Omental fat pad (tissue), 4 donors: ENCODE data around the gene ADAMTS17. TPM values are rescaled to one million over a fixed set of nuclear protein-coding genes. Genes with fewer than 3 reads are reported as not detected.

ENCODE experiments used
- ATAC-seq: fragments of 150-250 bp; one replicate; pipeline ENCODE4 v1.9.1; 2016; ENCODE audit warnings: mild to moderate bottlenecking, moderate library complexity; ENCODE audit not compliant: low FRiP score
- DNase-seq: peaks from one replicate; pipeline ENCODE4 v3.0.0-alpha.2; 2019; ENCODE audit warnings: low spot score
- total RNA-seq, 4 donors: library from RNA; depleted of rRNA; stranded (reverse); fragments of >200 nt; gene quantifications; one replicate each; pipeline ENCODE4 v1.1.0, GENCODE V29; 2016
- TF ChIP-seq, protein P1 (sequence below), 3 donors: fragments of 450-650 bp; IDR thresholded peaks; one replicate each; pipeline ENCODE4 v1.5.1; 2016 to 2017; ENCODE audit warnings: antibody characterized with exemption in 3 of 3, mild to moderate bottlenecking in 3 of 3, moderate library complexity in 2 of 3

The ADAMTS17 gene
- total RNA-seq, 4 donors from 2014 or later, result 1.6 to 10.7 (median 5.7) TPM

DNA sequence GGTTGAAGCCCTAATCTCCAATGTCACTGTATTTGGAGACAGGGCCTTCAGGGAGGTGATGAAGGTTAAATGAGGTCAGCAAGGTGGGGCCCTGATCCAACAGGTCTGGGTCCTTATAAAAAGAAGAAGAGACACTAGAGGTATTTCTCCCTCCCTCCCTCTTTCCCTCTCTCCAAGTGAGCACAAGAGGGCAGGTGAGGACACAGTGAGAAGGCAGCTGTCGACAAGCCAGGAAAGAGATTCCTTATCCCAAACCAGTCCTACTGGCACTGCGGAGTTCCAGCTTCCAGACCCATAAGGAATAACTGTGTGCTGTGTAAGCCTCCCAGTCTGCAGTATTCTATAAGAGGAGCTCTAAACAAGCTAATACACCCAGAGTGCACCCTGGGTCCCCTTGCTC, 134.7 kb downstream of the ADAMTS17 start:
- TF ChIP-seq, protein P1, sequence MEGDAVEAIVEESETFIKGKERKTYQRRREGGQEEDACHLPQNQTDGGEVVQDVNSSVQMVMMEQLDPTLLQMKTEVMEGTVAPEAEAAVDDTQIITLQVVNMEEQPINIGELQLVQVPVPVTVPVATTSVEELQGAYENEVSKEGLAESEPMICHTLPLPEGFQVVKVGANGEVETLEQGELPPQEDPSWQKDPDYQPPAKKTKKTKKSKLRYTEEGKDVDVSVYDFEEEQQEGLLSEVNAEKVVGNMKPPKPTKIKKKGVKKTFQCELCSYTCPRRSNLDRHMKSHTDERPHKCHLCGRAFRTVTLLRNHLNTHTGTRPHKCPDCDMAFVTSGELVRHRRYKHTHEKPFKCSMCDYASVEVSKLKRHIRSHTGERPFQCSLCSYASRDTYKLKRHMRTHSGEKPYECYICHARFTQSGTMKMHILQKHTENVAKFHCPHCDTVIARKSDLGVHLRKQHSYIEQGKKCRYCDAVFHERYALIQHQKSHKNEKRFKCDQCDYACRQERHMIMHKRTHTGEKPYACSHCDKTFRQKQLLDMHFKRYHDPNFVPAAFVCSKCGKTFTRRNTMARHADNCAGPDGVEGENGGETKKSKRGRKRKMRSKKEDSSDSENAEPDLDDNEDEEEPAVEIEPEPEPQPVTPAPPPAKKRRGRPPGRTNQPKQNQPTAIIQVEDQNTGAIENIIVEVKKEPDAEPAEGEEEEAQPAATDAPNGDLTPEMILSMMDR (IDR thresholded peaks at IDR 0.05), result no peak
- DNase-seq (no peak), ATAC-seq (no peak)

DNA sequence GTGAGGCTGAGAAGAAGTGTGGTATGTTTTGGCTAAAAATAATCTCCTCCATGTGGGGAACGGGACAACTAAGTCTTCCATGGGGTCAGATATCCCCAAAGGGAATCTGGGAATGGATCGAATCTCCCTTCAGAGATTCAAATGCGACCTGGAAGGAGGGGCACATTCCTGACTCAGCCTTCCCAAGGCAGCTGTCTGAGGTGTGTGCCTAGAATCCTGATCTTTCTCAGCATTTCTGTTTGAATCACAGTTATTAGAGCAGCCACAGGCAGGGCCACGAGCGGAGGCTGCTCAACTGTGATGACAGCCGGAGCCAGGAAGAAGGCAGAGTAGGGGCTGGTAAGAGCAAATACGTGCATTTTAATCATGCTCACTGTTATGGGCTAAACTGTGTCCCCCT, 135.1 kb downstream of the ADAMTS17 start:
- no peak for ATAC-seq

DNA sequence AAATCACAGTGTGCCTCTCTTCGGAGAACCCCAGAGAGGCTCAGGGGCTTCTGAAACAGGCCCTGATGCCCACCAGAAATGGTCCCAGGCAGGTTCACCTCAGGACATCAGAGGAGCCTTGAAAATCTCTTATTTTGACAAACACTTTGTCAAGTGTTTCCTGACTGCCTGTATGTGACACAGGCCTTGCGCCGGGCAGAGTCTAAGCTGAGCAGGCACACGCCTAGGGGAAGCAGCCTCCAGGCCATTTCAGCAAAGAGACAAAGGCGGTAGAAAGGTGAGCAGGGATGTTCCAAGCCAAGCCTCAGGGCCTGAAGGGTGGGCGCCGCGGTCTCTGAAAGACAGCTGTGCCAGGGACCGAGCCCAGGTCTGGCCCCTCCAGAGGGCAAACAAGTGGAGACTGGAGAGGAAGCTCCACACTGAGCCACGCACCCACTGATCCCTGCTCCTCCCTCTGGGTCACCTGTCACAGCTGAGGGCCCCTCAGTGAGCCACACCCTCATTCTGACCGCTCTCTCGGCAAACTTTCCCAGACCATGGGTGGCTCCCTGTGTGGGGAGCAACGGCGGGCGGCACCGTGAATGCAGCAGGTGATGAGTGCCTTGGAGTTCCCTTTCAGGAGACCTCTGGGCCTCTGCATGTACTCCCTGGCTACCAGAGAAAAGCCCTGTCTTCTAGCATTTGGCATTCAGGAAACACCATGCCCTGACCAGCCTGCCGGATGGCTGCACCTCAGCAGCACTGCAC, 136.1 kb downstream of the ADAMTS17 start:
- no peak for DNase-seq
- TF ChIP-seq, protein P1 (IDR thresholded peaks at IDR 0.05), result no peak

More for the DNA sequence above, 135.1 kb downstream of the ADAMTS17 start:
- TF ChIP-seq, protein P1 (IDR thresholded peaks at IDR 0.05), result no peak
- no peak for DNase-seq

DNA sequence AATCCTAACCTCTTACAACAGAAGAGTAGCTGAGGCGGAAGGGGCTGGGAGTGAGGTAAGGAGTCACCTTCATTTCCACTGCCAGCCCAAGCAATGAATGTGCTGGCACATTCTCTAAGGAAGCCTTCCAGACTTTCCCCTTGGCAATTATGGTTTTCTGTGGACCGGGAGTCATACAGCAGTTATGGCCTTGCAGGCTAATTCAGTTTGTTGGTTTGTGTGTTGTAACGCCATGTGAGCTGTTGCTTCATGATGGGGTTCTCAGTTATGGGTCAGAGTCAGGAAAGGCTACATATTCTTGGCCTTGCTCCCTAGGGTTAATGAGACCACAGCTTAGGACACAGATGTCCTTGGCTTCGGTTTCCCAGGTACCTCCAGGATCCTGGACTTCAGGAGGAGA, 137.0 kb downstream of the ADAMTS17 start:
- DNase-seq (no peak), ATAC-seq (no peak)
- TF ChIP-seq, protein P1 (IDR thresholded peaks at IDR 0.05), result no peak

More for the DNA sequence above, 136.1 kb downstream of the ADAMTS17 start:
- ATAC-seq, result no peak

DNA sequence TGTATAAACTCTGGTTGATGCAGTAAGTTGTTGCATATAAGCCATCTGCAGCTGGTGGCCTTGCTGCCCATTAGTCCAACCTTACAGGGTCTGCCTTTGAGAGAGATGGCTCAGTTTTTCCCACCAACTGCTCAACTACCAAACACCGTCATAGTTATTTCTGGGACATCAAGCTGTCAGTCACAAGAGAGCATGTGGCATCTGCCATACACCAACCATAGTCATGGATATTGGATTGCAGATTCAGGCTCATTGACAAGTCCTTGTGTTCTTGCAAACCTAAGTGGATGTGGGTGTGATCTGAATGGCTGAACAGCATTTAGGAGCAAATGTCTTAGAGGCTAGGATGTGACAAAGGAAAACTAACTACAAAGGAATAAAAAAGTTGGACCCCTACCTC, 137.6 kb downstream of the ADAMTS17 start:
- TF ChIP-seq, protein P1 (IDR thresholded peaks at IDR 0.05), result no peak
- ATAC-seq (no peak), DNase-seq (no peak)

DNA sequence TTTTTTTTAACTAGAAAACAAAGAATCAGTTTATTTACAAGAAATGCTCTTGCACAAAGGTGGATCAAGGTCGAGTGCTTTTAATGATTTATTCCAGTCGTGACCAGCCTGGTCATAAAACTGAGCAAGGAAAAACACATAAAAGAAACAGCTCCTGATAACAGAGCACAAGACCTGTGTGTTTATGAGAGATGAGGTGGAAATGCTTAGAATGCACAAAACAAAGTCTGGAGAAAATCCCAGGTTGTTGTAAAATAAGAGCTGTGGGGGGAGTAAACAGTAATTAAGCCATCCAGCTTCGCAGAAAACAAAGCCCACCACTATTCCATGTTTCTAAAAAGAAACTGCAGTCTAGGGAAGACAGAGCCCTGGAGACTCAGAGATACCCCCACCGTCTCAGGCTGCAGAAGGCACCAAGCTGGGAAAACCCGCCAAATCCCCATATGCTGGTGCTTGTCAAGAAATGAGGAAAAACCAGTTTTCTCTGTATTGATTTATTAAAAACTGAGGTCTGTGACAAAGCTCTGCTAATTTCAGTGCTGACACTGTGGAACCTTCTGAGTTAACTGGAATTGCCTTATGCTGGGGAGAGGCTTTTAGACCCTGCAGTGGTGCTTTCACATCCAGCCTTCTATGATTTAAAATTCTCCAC, 139.3 kb downstream of the ADAMTS17 start:
- no peak for ATAC-seq
- TF ChIP-seq, protein P1 (IDR thresholded peaks at IDR 0.05), result no peak

More for the DNA sequence above, 139.3 kb downstream of the ADAMTS17 start:
- DNase-seq, result no peak
